GM18858 (cell line): ENCODE results near the gene OLA1.

ENCODE experiments used
- ATAC-seq: cut with Tn5 transposase; IDR thresholded peaks from one replicate; pipeline ENCODE4 v1.9.1; 2021; ENCODE audit not compliant: unreplicated experiment

OLA1 gene

DNA sequence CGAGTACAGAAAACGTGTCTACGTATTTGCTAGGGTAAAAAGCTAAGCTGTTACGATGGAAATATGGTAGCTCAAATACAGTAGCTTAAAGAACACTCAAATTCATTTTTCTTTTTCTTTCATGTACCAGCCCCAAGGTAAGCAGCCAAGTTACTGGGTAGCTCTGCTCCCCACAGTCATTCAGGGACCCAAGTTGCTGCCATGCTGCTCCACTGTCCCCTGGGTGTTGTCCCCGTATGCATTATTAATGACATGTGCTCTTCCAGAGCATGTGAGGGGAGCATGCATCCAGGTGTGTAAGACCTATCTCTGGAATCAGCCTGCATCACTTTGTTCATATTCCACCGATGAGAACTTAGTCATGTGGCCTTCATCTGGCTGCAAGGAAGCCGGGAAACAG is 178.1 kb downstream of the OLA1 start:
- no peak for ATAC-seq

- ATAC-seq: no peak
Measured at GRCh38 chr2:174067815-174068214, 180.5 kb downstream of the OLA1 start.

DNA sequence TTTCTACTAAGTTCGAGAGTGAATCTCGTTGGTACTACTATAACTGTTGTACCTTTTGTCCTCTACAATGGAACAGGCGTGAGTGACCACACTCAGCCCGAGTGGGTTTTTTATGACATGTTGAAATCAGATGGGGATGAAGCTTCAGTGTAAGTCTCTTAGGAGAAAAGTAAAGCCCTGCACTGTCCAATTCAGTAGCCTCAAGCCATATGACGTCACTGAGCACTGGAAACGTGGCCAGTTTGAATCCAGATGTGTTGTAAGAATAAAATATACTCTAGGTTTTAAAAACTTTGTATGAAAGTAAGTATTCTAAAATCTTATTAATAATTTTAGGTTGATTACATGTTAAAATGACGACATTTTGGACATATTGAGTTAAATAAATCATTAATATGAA is 181.5 kb downstream of the OLA1 start:
- ATAC-seq: no peak

DNA sequence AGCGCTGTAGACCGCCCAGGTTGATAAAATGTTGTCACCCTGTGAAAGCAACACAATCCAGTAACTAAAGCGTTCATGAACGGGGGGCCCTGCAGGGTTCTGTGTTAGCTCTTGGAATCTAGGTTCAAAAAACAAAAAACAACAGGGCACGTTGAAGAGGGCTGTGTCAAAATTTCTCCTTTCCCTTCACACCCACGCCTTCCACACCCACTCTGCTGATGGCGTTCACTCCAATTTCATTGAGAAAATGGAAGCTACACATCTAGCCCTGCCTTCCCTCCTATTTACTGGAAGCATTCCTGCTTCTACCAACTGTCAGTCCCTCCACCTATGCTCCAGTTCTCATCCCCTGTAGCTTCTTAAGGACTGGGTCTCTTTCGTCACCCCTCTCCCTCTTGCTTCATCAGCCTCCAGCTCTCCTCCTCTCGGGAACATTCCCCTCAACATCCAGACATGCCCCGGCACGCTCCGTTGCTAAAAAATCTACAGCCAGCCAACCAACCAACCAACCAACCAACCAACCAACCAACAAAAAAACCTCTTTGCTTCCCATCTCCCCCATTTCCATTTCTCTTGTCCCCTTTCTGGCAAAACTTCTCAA is 184.7 kb downstream of the OLA1 start:
- no peak for ATAC-seq

- ATAC-seq: no peak
Measured at GRCh38 chr2:174062934-174063333, 185.4 kb downstream of the OLA1 start.

DNA sequence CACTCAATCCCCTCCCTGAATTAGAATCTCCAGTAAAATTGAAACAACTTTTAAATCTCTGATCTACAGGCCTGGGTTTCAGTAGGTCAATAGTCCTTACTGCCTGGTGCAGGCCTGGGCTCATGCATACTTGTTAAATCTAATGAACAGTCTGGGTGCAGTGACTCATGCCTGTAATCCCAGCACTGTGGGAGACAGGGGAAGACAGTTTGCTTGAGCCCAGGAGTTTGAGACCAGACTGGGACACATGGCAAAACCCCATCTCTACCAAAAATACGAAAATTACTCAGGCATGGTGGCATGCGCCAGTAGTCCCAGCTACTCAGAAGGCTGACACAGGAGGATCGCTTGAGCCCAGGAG is 188.5 kb downstream of the OLA1 start:
- ATAC-seq: no peak

DNA sequence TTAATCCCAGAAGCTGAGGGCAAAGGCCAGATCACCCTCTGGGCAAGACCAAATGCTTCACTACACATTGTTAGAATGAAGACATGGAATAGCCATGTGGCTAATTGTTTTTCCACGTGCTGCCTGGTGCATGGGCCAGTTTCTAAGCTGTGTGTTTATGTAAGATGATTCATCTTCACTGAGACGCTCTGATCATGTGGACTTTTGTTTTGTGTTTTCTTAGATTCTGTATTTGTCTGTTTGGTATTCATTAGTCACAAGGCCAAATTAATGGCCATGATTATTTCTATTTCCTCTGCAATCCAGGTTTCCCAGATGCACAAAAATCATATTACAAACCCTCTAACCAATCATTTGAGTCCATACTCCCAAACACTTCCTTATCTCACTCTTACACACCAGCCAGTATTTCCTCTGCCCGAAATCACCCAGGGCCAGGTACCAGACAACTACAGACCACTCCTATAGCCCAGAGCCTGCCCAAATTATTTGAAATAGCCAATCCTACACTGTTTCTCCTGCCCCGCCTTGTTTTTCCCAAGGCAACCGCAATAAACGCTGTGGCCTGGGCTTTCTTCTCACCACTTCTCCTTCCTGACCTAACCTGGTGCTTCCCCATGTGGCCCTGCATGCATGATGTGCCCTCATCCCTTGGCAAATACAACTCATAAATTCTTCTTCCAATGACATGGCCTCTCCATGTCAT is 189.0 kb downstream of the OLA1 start:
- no peak for ATAC-seq

DNA sequence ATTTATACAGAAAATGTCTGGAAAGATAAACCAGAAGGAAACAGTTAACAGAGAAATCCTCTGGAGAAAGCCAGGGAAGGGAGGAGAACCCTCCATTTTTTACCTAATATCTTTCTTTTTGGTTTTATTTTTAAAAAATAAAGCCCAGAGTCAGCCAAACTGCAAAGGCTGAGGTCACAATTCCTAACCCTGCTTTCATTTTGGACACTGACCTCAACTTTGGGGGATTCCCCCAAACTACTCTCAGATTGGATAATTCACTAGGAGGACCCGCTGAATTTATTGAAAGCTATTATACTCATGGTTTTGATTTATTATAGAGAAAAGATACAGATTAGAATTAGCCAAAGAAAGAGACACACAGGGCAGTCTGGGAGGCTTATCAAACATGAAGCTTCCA is 189.9 kb downstream of the OLA1 start:
- ATAC-seq: no peak

GRCh38 chr2:174058026-174058425 is 190.3 kb downstream of the OLA1 start:
- ATAC-seq: no peak

DNA sequence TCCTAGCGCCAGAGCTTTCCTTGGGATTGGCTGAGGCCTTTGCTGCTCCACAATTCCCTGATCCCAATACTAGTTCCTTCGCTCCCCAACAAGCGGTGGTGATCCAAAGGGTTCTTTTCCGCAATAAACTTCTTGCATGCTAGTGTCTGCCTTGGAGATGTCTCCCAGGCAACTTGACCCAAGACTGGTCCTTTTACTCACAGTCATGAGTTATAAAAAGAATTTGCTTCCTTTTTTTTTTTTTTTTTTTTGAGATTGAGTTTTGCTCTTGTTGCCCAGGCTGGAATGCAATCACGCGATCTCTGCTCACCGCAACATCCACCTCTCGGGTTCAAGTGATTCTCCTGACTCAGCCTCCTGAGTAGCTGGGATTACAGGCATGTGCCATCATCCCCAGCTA is 193.4 kb downstream of the OLA1 start:
- no peak for ATAC-seq

- ATAC-seq: no peak
Measured at GRCh38 chr2:174053355-174054151, 194.8 kb downstream of the OLA1 start.

DNA sequence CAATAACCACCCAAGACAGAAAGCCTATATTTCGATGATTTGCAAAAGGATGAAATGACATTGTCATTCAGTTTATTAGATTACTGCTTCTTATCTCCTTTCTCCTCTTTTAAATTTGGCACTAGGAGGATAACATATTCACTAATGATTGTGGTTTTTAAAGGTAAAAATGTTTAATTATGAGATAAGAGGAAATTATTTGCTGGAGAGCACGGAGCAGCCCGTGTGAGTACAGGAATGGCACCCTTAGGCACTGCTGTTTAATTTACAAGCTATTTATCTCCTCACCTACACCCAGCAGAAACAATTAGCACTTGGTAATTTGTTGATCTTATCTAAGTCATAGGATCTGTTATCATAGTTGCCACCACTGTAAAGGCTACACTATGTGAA is 195.8 kb downstream of the OLA1 start:
- ATAC-seq: no peak

DNA sequence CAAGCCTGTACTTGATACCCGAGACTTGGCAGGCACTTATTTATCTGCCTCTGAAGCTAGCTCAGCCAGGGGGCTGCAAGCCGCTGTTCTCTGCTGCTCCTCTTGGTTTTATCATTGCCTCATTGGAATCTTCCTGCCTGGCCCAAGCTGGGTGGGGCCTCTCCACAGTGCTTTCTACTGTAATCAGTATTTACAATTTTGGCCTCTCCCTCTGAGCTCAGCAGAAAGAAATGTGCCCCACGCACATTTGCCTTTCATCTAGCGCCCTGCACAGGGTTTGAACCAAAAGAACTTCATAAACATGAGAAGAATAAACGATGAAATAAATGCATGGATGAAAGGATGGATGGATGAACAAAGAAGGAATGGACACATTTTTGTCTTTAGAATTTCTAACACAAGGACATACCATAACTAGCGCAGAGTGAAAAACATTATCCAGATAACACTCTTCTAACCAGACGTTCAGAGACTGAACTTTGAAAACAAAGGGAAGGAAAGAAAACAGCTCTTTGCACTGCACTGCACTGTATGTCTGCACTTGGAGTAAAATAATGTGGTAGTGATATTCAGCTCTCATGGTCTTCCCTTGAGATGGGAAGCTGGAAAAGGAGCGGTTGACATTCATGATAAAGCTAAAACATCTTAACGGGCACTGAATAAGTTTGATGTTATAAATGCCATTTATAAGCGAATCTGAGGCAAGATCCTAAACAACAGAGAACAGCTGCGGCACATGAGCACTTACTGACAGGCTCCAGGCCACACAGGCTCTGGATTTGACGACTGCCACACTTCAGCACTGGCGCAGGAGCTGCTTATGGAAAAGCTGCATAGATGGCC is 196.4 kb downstream of the OLA1 start:
- ATAC-seq: no peak

GRCh38 chr2:174051068-174051467 is 197.3 kb downstream of the OLA1 start:
- ATAC-seq: no peak

- ATAC-seq: no peak
Measured at GRCh38 chr2:174049895-174050294, 198.4 kb downstream of the OLA1 start.

GRCh38 chr2:174048243-174048642 is 200.1 kb downstream of the OLA1 start:
- ATAC-seq: no peak

DNA sequence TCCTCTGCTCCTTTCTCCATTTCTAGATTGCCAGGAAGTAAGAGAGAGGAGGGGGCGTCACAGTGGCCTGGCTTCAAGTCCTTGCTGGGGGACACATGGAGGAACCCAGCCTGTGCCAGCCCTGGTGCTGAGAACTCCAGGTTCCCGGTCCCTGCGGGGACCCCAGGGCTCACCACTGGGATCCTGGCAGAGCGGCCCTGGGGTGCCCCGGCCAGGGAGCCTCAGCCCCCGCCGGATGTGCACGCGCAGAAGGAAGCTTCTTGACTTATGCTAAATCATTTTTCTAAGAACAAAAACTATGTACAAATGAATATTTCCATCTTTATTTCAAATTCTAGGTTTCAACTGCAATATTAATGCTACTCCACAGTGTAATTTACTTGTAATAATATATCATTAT is 200.6 kb downstream of the OLA1 start:
- ATAC-seq: no peak

DNA sequence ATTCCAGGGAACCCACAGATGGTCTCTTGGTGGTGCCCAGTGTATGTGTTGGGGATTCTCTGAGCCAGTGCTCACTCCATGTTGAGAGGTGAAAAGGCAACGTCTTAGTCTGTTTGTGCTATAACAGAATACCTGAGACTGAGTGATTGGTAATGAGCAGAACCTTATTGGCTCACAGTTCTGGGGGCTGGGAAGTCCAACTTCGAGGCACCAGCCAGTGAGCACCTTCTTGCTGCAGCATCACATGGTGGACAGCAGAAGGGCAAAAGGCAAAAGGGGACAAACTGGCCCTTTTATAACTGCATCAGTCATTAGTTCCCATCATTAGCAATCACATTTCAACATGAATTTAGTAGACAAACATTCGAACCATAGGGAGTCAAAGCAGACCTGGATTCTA is 202.2 kb downstream of the OLA1 start:
- no peak for ATAC-seq

- no peak for ATAC-seq
Measured at GRCh38 chr2:174044556-174044955, 203.8 kb downstream of the OLA1 start.

- no peak for ATAC-seq
Measured at GRCh38 chr2:174040417-174040701, 208.0 kb downstream of the OLA1 start.

DNA sequence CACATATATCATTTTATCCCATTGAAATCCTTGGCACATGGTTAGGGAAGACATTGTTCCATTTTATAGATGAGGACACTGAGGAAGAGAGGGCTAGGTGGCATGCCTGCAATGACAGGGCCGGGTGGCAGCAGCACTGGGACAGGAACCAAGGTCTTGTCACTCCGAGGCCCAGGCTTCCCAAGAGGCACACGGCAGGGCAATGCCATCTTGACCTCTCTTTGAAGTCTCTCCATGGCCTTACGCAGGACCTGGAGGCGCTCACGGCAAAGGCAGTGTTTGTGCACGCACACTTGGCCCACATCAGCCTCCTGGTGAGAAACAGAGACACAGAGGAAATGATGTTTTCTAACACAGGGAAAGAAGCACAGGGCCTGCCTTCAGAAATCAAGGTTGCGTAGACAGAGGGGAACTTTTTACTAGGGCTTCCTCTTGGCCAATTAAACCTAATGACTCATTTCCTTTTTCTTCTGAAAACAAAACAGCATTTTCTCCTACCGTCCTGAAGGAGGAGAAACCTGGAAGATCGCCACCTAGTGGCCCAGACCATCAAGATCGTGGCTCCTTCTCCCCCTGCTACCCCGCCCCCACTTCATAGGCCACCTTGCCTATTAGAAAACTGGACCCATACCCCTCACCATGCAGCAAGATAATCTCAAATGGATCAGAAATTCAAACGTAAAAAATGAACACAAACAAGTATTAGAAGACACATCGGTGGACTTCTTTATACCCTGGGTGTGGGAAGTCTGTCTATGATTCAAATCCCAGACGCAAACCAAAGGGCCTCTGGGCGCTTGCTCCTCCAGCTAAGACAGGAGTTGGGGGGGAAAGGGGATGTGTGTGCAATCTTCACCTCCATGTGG is 208.5 kb downstream of the OLA1 start:
- ATAC-seq: peak; percentile 87
